Activated T-helper 1 cell treated with Interleukin-2 at 50 U/mL for 16 hours (primary cell): Measurements from ENCODE around the gene ATAD5.
"Not testable (repeated sequence)": the region's sequence is repeated elsewhere in the genome, so short reads cannot be mapped to it uniquely, and the experiment has no call there.

ENCODE experiments used
- DNase-seq: peaks from one replicate; pipeline ENCODE4 v3.0.0-alpha.2; 2020; ENCODE audit warnings: low read depth

ATAD5 gene

GRCh38 chr17:30831663-30832437 is at the start of gene ATAD5:
Gene ATAD5, plus strand, starts transcription at chr17:30831966. Its CDS starts 382 bp downstream, at chr17:30832348.
- DNase-seq: peak; percentile 81

GRCh38 chr17:30782206-30782605 is 49.6 kb upstream of the ATAD5 start:
- DNase-seq: no peak

GRCh38 chr17:30788918-30789317 is 42.8 kb upstream of the ATAD5 start:
- DNase-seq: no peak

- DNase-seq: no peak
Measured at GRCh38 chr17:30790279-30790678, 41.5 kb upstream of the ATAD5 start.

GRCh38 chr17:30793282-30793977 is 38.3 kb upstream of the ATAD5 start:
- DNase-seq: no peak

- no peak for DNase-seq
Measured at GRCh38 chr17:30794372-30794771, 37.4 kb upstream of the ATAD5 start.

GRCh38 chr17:30796016-30796415 is 35.8 kb upstream of the ATAD5 start:
- DNase-seq: no peak

GRCh38 chr17:30801671-30802070 is 30.1 kb upstream of the ATAD5 start:
- no peak for DNase-seq

GRCh38 chr17:30805944-30806456 is 25.8 kb upstream of the ATAD5 start:
- no peak for DNase-seq

- no peak for DNase-seq
Measured at GRCh38 chr17:30807896-30808295, 23.9 kb upstream of the ATAD5 start.

- DNase-seq: no peak
Measured at GRCh38 chr17:30808785-30809286, 22.9 kb upstream of the ATAD5 start.

GRCh38 chr17:30809867-30810266 is 21.9 kb upstream of the ATAD5 start:
- DNase-seq: no peak

- DNase-seq: no peak
Measured at GRCh38 chr17:30812218-30813177, 19.3 kb upstream of the ATAD5 start.

GRCh38 chr17:30814236-30814635 is 17.5 kb upstream of the ATAD5 start:
- not testable (repeated sequence) for DNase-seq

- not testable (repeated sequence) for DNase-seq
Measured at GRCh38 chr17:30814860-30815259, 16.9 kb upstream of the ATAD5 start.

- no peak for DNase-seq
Measured at GRCh38 chr17:30816165-30816564, 15.6 kb upstream of the ATAD5 start.

- no peak for DNase-seq
Measured at GRCh38 chr17:30819971-30820705, 11.6 kb upstream of the ATAD5 start.

- DNase-seq: no peak
Measured at GRCh38 chr17:30821871-30822723, 9.7 kb upstream of the ATAD5 start.

- not testable (repeated sequence) for DNase-seq
Measured at GRCh38 chr17:30822919-30823318, 8.8 kb upstream of the ATAD5 start.

GRCh38 chr17:30823421-30823820 is 8.3 kb upstream of the ATAD5 start:
- DNase-seq: no peak
